HG02943 (cell line): ENCODE data around the gene GGA1.

Experiments
- ATAC-seq: cut with Tn5 transposase; IDR thresholded peaks from one replicate; pipeline ENCODE4 v1.9.1; 2021; ENCODE audit warnings: mild to moderate bottlenecking, low read depth, moderate library complexity; ENCODE audit not compliant: unreplicated experiment

Gene GGA1

GRCh38 chr22:37669586-37669985 is 61.0 kb downstream of the GGA1 start:
- no peak for ATAC-seq

GRCh38 chr22:37672206-37672919 is 63.7 kb downstream of the GGA1 start:
- no peak for ATAC-seq

- ATAC-seq = no peak
Observed at GRCh38 chr22:37672920-37673455, 64.4 kb downstream of the GGA1 start.

- no peak for ATAC-seq
Observed at GRCh38 chr22:37674248-37674647, 65.6 kb downstream of the GGA1 start.

GRCh38 chr22:37674951-37675929 is 66.6 kb downstream of the GGA1 start, which contains the start of gene LGALS1:
TSS of gene LGALS1 (plus strand) at chr22:37675636. CDS start at chr22:37675703, 67 bp downstream.
- no peak for ATAC-seq

- ATAC-seq = no peak
Observed at GRCh38 chr22:37675930-37676735, 67.5 kb downstream of the GGA1 start.

- peak; percentile 46 for ATAC-seq
Observed at GRCh38 chr22:37676736-37677492, 68.3 kb downstream of the GGA1 start.

GRCh38 chr22:37677493-37677974 is 68.9 kb downstream of the GGA1 start:
- no peak for ATAC-seq

- no peak for ATAC-seq
Observed at GRCh38 chr22:37678372-37678771, 69.7 kb downstream of the GGA1 start.

- ATAC-seq = no peak
Observed at GRCh38 chr22:37679670-37680069, 71.0 kb downstream of the GGA1 start.

- ATAC-seq = no peak
Observed at GRCh38 chr22:37680191-37680851, 71.7 kb downstream of the GGA1 start.

- ATAC-seq = no peak
Observed at GRCh38 chr22:37681001-37681424, 72.4 kb downstream of the GGA1 start.

- no peak for ATAC-seq
Observed at GRCh38 chr22:37681556-37682049, 73.0 kb downstream of the GGA1 start.
